ENCODE results near the gene TMPRSS2. TPM values are rescaled to one million over a fixed set of nuclear protein-coding genes. Genes with fewer than 3 reads are reported as not detected.
"Not testable (repeated sequence)": the region's sequence is repeated elsewhere in the genome, so short reads cannot be mapped to it uniquely, and the experiment has no call there.

The TMPRSS2 gene
- total and polyA plus RNA-seq, 9 donors: 0.01 to 3.0 (median 1.2) TPM; not detected in 3

- Histone ChIP-seq H3K9me3 (no peaks in the 10 kb centered on the region), H3K4me1 (ENCODE audit: insufficient read depth) (no peaks in the 10 kb centered on the region), H3K27ac (no peak overlapping the region), H3K4me3 (no peak overlapping the region), H3K36me3 (no peaks in the 10 kb centered on the region), H3K27me3 (no peaks in the 10 kb centered on the region)
- no peak for TF ChIP-seq EP300 (IDR thresholded peaks at IDR 0.05)
- no peak for TF ChIP-seq POLR2A (IDR thresholded peaks at IDR 0.05)
- intact Hi-C loops (cut with DNase I): no loop called here
- WGBS, 3 donors: 92 to 95% (median 94%) methylated on average over 11 of the region's 11 CpGs
- no peak for DNase-seq
These were observed 88.8 kb downstream of the TMPRSS2 start for GRCh38 chr21:41418956-41419680.

DNA sequence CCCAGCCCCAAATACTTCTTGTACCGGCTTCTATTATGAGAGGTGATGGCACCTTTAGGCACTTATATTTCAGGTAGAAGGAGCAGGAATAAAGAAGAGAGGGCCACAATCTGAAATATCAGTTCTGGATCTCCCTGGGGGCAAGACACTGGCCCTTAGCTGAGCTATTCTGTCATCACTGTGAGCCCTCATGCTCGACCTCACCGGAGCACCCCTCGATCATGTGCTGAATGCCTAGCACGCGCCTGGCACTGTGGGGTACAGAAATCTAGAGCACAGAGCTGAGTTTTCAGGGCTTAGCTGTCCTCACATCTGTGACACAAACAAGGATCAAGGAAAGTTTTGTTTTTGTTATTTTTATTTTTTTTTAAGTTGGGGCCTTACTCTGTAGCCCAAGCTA is 89.6 kb downstream of the TMPRSS2 start:
- Histone ChIP-seq H3K27me3 (no peaks in the 10 kb centered on the region), H3K4me3 (no peak overlapping the region), H3K9me3 (no peaks in the 10 kb centered on the region), H3K36me3 (no peaks in the 10 kb centered on the region), H3K4me1 (ENCODE audit: insufficient read depth) (no peaks in the 10 kb centered on the region), H3K27ac (no peak overlapping the region)
- no peak for DNase-seq
- intact Hi-C loops (cut with DNase I): no loop called here
- WGBS, 3 donors: 94 to 95% (median 95%) methylated on average over 6 of the region's 6 CpGs
- TF ChIP-seq CTCF (IDR thresholded peaks at IDR 0.05) (no peak), POLR2A (IDR thresholded peaks at IDR 0.05) (no peak), EP300 (IDR thresholded peaks at IDR 0.05) (no peak)

- H3K27ac ChIP-seq; intact Hi-C loops (cut with DNase I); H3K9me3 ChIP-seq; H3K4me1 ChIP-seq (ENCODE audit: insufficient read depth); H3K27me3 ChIP-seq; H3K36me3 ChIP-seq; H3K4me3 ChIP-seq; DNase-seq: not testable (repeated sequence)
- 76 to 88% (median 85%) methylated on average over 2 of the region's 2 CpGs for WGBS, 3 donors
These were observed 90.5 kb downstream of the TMPRSS2 start for GRCh38 chr21:41417505-41417904.

Small RNAs within 50 kb of the gene (small RNA-seq; reads per million reads assigned to genes)
- gene RF00421: not detected

Other genes with a start within 250 kb of the TMPRSS2 start
- gene FAM3B, start 191.4 kb downstream of the TMPRSS2 start, total RNA-seq: 1 to 10 TPM in 4 of 7 donors, under 1 TPM in 1, not detected in 2; 0.60 to 7.7 (median 1.8) TPM
- gene FAM3B, start 191.4 kb downstream of the TMPRSS2 start, polyA plus RNA-seq: under 1 TPM; 0.10 to 0.42 TPM
- gene MX2, start 146.1 kb downstream of the TMPRSS2 start, total RNA-seq: 10 to 100 TPM in 2 of 7 donors, 1 to 10 TPM in 5; 2.6 to 11.7 (median 5.1) TPM
- 10 to 100 TPM in 1 of 2 donors, 1 to 10 TPM in 1; 4.3 to 34.6 TPM for gene MX2, start 146.1 kb downstream of the TMPRSS2 start, polyA plus RNA-seq
- gene MX1, start 81.9 kb downstream of the TMPRSS2 start, total RNA-seq: 10 to 100 TPM; 25.2 to 72.8 (median 43.5) TPM
- gene MX1, start 81.9 kb downstream of the TMPRSS2 start, polyA plus RNA-seq: 100 to 1,000 TPM in 1 of 2 donors, 10 to 100 TPM in 1; 31.7 to 118 TPM